H1 (cell line): ENCODE results near the gene CNIH1. TPM values are rescaled to one million over a fixed set of nuclear protein-coding genes. Genes with fewer than 3 reads are reported as not detected.

Experiments used
- CTCF ChIA-PET: fragments of 300-600 bp; sonication (Branson Sonifier 250); formaldehyde crosslinking; loops from one replicate; lab custom pipeline; 2021; ENCODE audit not compliant: partially characterized antibody; lab: Charles Lee
- POLR2A ChIA-PET: fragments of 300-600 bp; sonication (Branson Sonifier 250); formaldehyde crosslinking; loops from one replicate; lab custom pipeline; 2021; ENCODE audit warnings: inconsistent platforms; ENCODE audit not compliant: partially characterized antibody; lab: Charles Lee
- DNase-seq, 2 experiments: peaks; one replicate each; pipeline versions ENCODE4 v3.0.0 to v3.0.0-alpha.2; 2010 to 2022; ENCODE audit warnings: low spot score in 2 of 2, low read depth in 1 of 2, mixed read lengths in 1 of 2
- FAIRE-seq: peaks from 2 replicates; lab custom pipeline; 2011; peaks lifted over from hg19 to GRCh38; lab: Jason Lieb, UNC
- H2AFZ ChIP-seq: 2 replicates; pipeline ENCODE4 v1.8.1; 2012; ENCODE audit warnings: low read length, inconsistent platforms
- H2AK5ac ChIP-seq: 2 replicates; pipeline ENCODE4 v1.6.1; 2013; ENCODE audit warnings: low read depth, low read length
- H2BK120ac ChIP-seq: replicated peaks from 2 replicates; pipeline ENCODE3; 2013; ENCODE audit warnings: low read depth, low read length, inconsistent platforms
- H2BK12ac ChIP-seq: 2 replicates; pipeline ENCODE4 v1.6.1; 2013; ENCODE audit warnings: low read depth, low read length
- H2BK15ac ChIP-seq: 2 replicates; pipeline ENCODE4 v1.6.1; 2013; ENCODE audit warnings: low read length
- H2BK20ac ChIP-seq: 2 replicates; pipeline ENCODE4 v1.6.1; 2013; ENCODE audit warnings: low read length
- H2BK5ac ChIP-seq: 2 replicates; pipeline ENCODE4 v1.6.1; 2013; ENCODE audit warnings: low read depth, low read length
- H3K14ac ChIP-seq: 2 replicates; pipeline ENCODE4 v1.6.1; 2013; ENCODE audit warnings: inconsistent platforms; ENCODE audit not compliant: insufficient read length
- H3K18ac ChIP-seq: 2 replicates; pipeline ENCODE4 v1.6.1; 2013; ENCODE audit warnings: low read length; ENCODE audit errors: extremely low read depth
- H3K23ac ChIP-seq: 2 replicates; pipeline ENCODE4 v1.6.1; 2013; ENCODE audit warnings: inconsistent platforms; ENCODE audit not compliant: insufficient read length
- H3K23me2 ChIP-seq: 2 replicates; pipeline ENCODE4 v1.6.1; 2013; ENCODE audit warnings: low read depth, low read length
- H3K27ac ChIP-seq: 2 replicates; pipeline ENCODE4 v1.6.1; 2011; ENCODE audit warnings: low read depth, low read length, inconsistent platforms
- H3K27me3 ChIP-seq, 4 experiments: replicated peaks in 1 of 4; 1 replicate in 1 of 4; 2 replicates in 3 of 4; pipeline versions ENCODE4 v1.6.1 to v1.8.1; 2011 to 2013; ENCODE audit warnings: low read length in 3 of 4, mild to moderate bottlenecking in 3 of 4, inconsistent platforms in 2 of 4, mixed read lengths in 2 of 4, moderate library complexity in 1 of 4; ENCODE audit not compliant: control insufficient read depth in 3 of 4, insufficient read depth in 3 of 4; ENCODE audit errors: extremely low read depth in 1 of 4
- H3K36me3 ChIP-seq, 4 experiments: 2 replicates each; pipeline versions ENCODE4 v1.6.1 to v1.8.1; 2011 to 2013; ENCODE audit warnings: mild to moderate bottlenecking in 4 of 4, low read length in 3 of 4, moderate library complexity in 2 of 4, control low read depth in 1 of 4, inconsistent platforms in 1 of 4; ENCODE audit not compliant: insufficient read depth in 4 of 4, control insufficient read depth in 2 of 4
- H3K4ac ChIP-seq: replicated peaks from 2 replicates; pipeline ENCODE3; 2013; ENCODE audit warnings: low read length, low read depth, mixed read lengths, inconsistent platforms; ENCODE audit not compliant: insufficient read length
- H3K4me1 ChIP-seq, 4 experiments: replicated peaks in 1 of 4; 1 replicate in 1 of 4; 2 replicates in 3 of 4; pipeline versions ENCODE4 v1.6.1 to v1.8.1; 2011 to 2013; ENCODE audit warnings: low read length in 3 of 4, inconsistent platforms in 2 of 4, mixed read lengths in 1 of 4; ENCODE audit not compliant: insufficient read depth in 4 of 4, control insufficient read depth in 3 of 4
- H3K4me2 ChIP-seq, 2 experiments: 2 replicates each; pipeline versions ENCODE4 v1.6.1 to v1.8.1; 2011 to 2013; ENCODE audit warnings: low read depth in 2 of 2, low read length in 2 of 2, control low read depth in 1 of 2, inconsistent platforms in 1 of 2, mild to moderate bottlenecking in 1 of 2; ENCODE audit not compliant: insufficient read depth in 1 of 2
- H3K4me3 ChIP-seq, 4 experiments: fragments of 200-600, 300-600 bp in 1 of 4; sonication (generic), shearing (Covaris generic), sonication (Bioruptor Twin) in 1 of 4; 2 replicates each; pipeline versions ENCODE4 v1.5.1 to v1.8.1; 2011 to 2016; ENCODE audit warnings: low read length in 4 of 4, low read depth in 3 of 4, control low read depth in 2 of 4, inconsistent platforms in 2 of 4, mild to moderate bottlenecking in 2 of 4, mixed read lengths in 1 of 4, moderate library complexity in 1 of 4; ENCODE audit not compliant: insufficient read depth in 2 of 4; ENCODE audit errors: extremely low read depth in 1 of 4
- H3K56ac ChIP-seq: replicated peaks from 2 replicates; pipeline ENCODE3; 2013; ENCODE audit warnings: low read depth, mild to moderate bottlenecking, mixed read lengths, low read length, inconsistent platforms; ENCODE audit not compliant: insufficient read length
- H3K79me1 ChIP-seq: 2 replicates; pipeline ENCODE4 v1.6.1; 2013; ENCODE audit warnings: low read depth, low read length, control low read depth
- H3K79me2 ChIP-seq, 2 experiments: 2 replicates each; pipeline versions ENCODE4 v1.6.1 to v1.8.1; 2012 to 2013; ENCODE audit warnings: low read length in 2 of 2, mild to moderate bottlenecking in 2 of 2, inconsistent platforms in 1 of 2; ENCODE audit not compliant: insufficient read depth in 2 of 2, control insufficient read depth in 1 of 2
- H3K9ac ChIP-seq, 4 experiments: replicated peaks in 1 of 4; 1 replicate in 1 of 4; 2 replicates in 3 of 4; pipeline versions ENCODE4 v1.6.1 to v1.8.1; 2011 to 2013; ENCODE audit warnings: low read depth in 3 of 4, low read length in 3 of 4, control low read depth in 2 of 4, mild to moderate bottlenecking in 2 of 4, moderate library complexity in 2 of 4, inconsistent platforms in 1 of 4; ENCODE audit errors: extremely low read depth in 1 of 4
- H3K9me3 ChIP-seq, 2 experiments: 2 replicates each; pipeline versions ENCODE4 v1.6.1 to v1.8.1; 2012 to 2013; ENCODE audit warnings: mild to moderate bottlenecking in 2 of 2, moderate library complexity in 2 of 2, control low read depth in 1 of 2, inconsistent platforms in 1 of 2, low read depth in 1 of 2, low read length in 1 of 2, mixed read lengths in 1 of 2; ENCODE audit not compliant: insufficient read depth in 2 of 2
- H4K20me1 ChIP-seq, 2 experiments: replicated peaks in 1 of 2; 2 replicates each; pipeline versions ENCODE3 to v1.8.1; 2011 to 2013; ENCODE audit warnings: inconsistent platforms in 2 of 2, low read length in 2 of 2, mild to moderate bottlenecking in 1 of 2; ENCODE audit not compliant: insufficient read depth in 2 of 2, control insufficient read depth in 1 of 2
- H4K5ac ChIP-seq: 2 replicates; pipeline ENCODE4 v1.6.1; 2013; ENCODE audit warnings: low read length, low read depth, mixed read lengths, inconsistent platforms; ENCODE audit not compliant: insufficient read length
- H4K8ac ChIP-seq: 2 replicates; pipeline ENCODE4 v1.8.0; 2013; ENCODE audit warnings: mild to moderate bottlenecking, moderate library complexity, low read length, inconsistent platforms; ENCODE audit not compliant: insufficient read depth; ENCODE audit errors: extremely low read depth
- H4K91ac ChIP-seq: replicated peaks from 2 replicates; pipeline ENCODE3; 2013; ENCODE audit warnings: low read length, mixed read lengths, inconsistent platforms; ENCODE audit not compliant: insufficient read length
- CHD1 ChIP-seq: IDR thresholded peaks from 2 replicates; pipeline ENCODE4 v1.6.1; 2012; ENCODE audit warnings: low read depth, low read length, improper control_type of control experiment
- HDAC6 ChIP-seq: IDR thresholded peaks from one replicate; pipeline ENCODE4 v1.7.1; 2012; ENCODE audit warnings: low read depth, mild to moderate bottlenecking, inconsistent platforms, low read length, moderate library complexity
- RBBP5 ChIP-seq: IDR thresholded peaks from 2 replicates; pipeline ENCODE4 v1.7.1; 2012; ENCODE audit warnings: low read depth, mild to moderate bottlenecking, inconsistent platforms, low read length, moderate library complexity, borderline replicate concordance
- ZNF274 ChIP-seq: IDR thresholded peaks from 2 replicates; pipeline ENCODE4 v1.7.0; 2012; ENCODE audit warnings: low read length, borderline replicate concordance; ENCODE audit errors: extremely low read depth
- WGBS, 2 experiments: shearing (Covaris generic) in 1 of 2; methylation state at CpG; one replicate each; pipeline versions ENCODE4 v1.1.6 to v1.1.7; 2013 to 2015; ENCODE audit warnings: low lambda C conversion rate in 2 of 2, mixed read lengths in 2 of 2, inconsistent platforms in 1 of 2, low coverage in 1 of 2, missing lambda C conversion rate in 1 of 2; ENCODE audit not compliant: insufficient replicate concordance in 2 of 2, insufficient coverage in 1 of 2, insufficient read length in 1 of 2; ENCODE audit errors: extremely low coverage in 1 of 2, missing lambda C conversion rate in 1 of 2; 5-methylcytosine and 5-hydroxymethylcytosine counted together
- polyA plus RNA-seq, 7 experiments: library from polyadenylated mRNA; depleted of rRNA in 3 of 7; stranded (reverse) in 5 of 7; unstranded in 2 of 7; fragments of >200 nt in 5 of 7; fragments of 200-250 nt in 2 of 7; gene quantifications; 1 replicate in 5 of 7; 2 replicates in 1 of 7; 4 replicates in 1 of 7; pipeline versions ENCODE4 v1.2.1 to v1.2.3, GENCODE V29; 2011 to 2013; ENCODE audit warnings: missing spikeins in 2 of 7, mixed read lengths in 2 of 7
- total RNA-seq: library from RNA; stranded (reverse); fragmentation: NEBNext Ultra II Directional; extraction: Animal tissue kit (Norgen Biotek cat#: 25700); gene quantifications from 2 replicates; pipeline ENCODE4 v1.2.1, GENCODE V29; 2021

The CNIH1 gene
- total and polyA plus RNA-seq, 2 of the 8 experiments (the other 6 are each of a cell fraction or from before 2014, with no cell fraction given): 119 to 333 TPM

- Histone ChIP-seq H4K20me1 (no peaks in the 10 kb centered on the region), H3K14ac (no peak overlapping the region), H2BK12ac (no peak overlapping the region), H3K18ac (no peak overlapping the region), H4K5ac (no peak overlapping the region), H2BK20ac (no peak overlapping the region), H4K91ac (no peak overlapping the region), H2AFZ (no peak overlapping the region), H3K36me3 (no peaks in the 10 kb centered on the region), H3K9ac (no peak overlapping the region), H3K9me3 (peaks cover 6 to 13% of the 10 kb centered on the region in 2 experiments), H3K27me3 (no peaks in the 10 kb centered on the region), H3K79me2 (no peaks in the 10 kb centered on the region), H4K8ac (no peak overlapping the region), H3K4ac (no peak overlapping the region), H3K23me2 (no peaks in the 10 kb centered on the region), H2BK5ac (no peak overlapping the region), H3K23ac (no peak overlapping the region), H2BK15ac (no peak overlapping the region), H3K27ac (no peak overlapping the region), H3K4me2 (no peak overlapping the region), H2AK5ac (no peak overlapping the region), H3K79me1 (no peaks in the 10 kb centered on the region), H3K4me3 (no peak overlapping the region), H3K56ac (no peak overlapping the region), H2BK120ac (no peak overlapping the region), H3K4me1 (no peaks in the 10 kb centered on the region)
- no peak for FAIRE-seq
- CTCF ChIA-PET: interaction anchor here (1.0 kb wide), 1 partner anchor 12 kb away, joined by 4 read pairs; no protein-coding TSS in a partner anchor
- no peak for TF ChIP-seq CHD1
- no peak for TF ChIP-seq ZNF274
- no peak for TF ChIP-seq RBBP5
- no peak for TF ChIP-seq HDAC6
- DNase-seq: no peak
- POLR2A ChIA-PET: no interaction called here
- WGBS, 2 experiments: 93% methylated on average over 1 of the region's 1 CpG; no CpG with 5 or more reads in 1 of the 2 experiments
These were observed 14.2 kb upstream of the CNIH1 start for GRCh38 chr14:54455363-54455762.
